Subcutaneous adipose tissue (tissue), 4 donors: Measurements from ENCODE around the gene LCN6. TPM values are rescaled to one million over a fixed set of nuclear protein-coding genes. Genes with fewer than 3 reads are reported as not detected.

Experiments used
- total RNA-seq, 4 donors: library from RNA; depleted of rRNA; stranded (reverse); fragments of >200 nt; gene quantifications; one replicate each; pipeline ENCODE4 v1.1.0, GENCODE V29; 2016
- TF ChIP-seq, protein P1 (sequence below): fragments of 450-650 bp; IDR thresholded peaks from one replicate; pipeline ENCODE4 v1.5.1; 2016; ENCODE audit warnings: low read depth, mild to moderate bottlenecking, control low read depth, antibody characterized with exemption, moderate library complexity

The LCN6 gene
- total RNA-seq, 4 donors from 2014 or later: 2.4 to 18.3 (median 7.9) TPM

GRCh38 chr9:136756836-136757235, 8.5 kb upstream of the LCN6 start:
- TF ChIP-seq, protein P1, sequence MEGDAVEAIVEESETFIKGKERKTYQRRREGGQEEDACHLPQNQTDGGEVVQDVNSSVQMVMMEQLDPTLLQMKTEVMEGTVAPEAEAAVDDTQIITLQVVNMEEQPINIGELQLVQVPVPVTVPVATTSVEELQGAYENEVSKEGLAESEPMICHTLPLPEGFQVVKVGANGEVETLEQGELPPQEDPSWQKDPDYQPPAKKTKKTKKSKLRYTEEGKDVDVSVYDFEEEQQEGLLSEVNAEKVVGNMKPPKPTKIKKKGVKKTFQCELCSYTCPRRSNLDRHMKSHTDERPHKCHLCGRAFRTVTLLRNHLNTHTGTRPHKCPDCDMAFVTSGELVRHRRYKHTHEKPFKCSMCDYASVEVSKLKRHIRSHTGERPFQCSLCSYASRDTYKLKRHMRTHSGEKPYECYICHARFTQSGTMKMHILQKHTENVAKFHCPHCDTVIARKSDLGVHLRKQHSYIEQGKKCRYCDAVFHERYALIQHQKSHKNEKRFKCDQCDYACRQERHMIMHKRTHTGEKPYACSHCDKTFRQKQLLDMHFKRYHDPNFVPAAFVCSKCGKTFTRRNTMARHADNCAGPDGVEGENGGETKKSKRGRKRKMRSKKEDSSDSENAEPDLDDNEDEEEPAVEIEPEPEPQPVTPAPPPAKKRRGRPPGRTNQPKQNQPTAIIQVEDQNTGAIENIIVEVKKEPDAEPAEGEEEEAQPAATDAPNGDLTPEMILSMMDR: no peak

GRCh38 chr9:136756134-136756438, 7.8 kb upstream of the LCN6 start:
- TF ChIP-seq, protein P1: no peak

GRCh38 chr9:136754626-136755301, 6.4 kb upstream of the LCN6 start:
- TF ChIP-seq, protein P1: no peak

GRCh38 chr9:136754059-136754572, 5.8 kb upstream of the LCN6 start:
- TF ChIP-seq, protein P1: no peak

DNA sequence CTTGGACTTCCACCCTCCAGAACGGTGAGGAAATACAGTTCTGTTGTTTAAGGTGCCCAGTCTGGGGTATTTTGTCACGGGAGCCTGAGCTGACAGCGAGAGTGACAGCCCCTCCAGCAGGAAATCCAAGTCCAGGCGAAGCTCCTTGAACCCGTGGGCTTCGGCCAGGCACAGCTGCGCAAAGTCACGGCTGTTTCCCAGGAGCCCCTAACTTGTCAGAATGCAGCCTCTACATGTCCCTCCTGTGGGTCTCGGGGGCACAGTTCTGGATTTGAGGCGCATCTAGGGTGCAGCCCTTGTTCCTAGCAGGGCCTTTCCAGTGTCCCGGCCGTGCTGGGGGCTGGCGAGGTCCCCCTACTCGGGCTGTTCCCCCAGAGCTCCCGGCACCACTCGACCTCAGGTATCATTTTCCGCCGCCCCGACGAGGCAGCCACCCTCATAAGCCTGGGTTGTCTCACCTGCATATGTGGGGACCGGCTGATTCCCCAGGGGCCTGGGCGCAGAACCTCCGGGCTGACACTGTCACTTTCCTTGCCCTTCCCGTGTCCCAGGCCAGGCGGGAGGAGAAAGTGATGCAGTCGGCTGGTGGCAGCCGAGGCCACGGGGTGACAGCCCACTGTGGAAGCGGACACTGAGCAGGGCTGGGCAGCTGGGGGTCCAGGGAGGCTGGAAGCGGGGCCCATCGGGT, 5.2 kb upstream of the LCN6 start:
- TF ChIP-seq, protein P1: no peak

DNA sequence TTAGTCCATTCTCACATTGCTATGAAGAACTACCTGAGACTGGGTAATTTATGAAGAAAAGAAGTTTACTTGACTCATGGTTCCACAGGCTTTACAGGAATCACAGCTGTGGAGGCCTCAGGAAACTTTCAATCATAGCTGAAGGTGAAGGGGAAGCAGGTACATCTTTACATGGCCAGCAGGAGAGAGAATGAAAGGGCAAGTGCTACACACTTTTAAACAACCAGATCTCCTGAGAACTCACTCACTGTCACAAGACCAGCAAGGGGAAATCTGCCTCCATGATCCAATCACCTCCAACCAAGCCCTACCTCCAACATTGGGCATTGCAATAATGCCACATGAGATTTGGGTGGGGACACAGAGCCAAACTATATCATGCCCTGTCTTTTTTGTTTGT, 3.5 kb upstream of the LCN6 start:
- TF ChIP-seq, protein P1: no peak

DNA sequence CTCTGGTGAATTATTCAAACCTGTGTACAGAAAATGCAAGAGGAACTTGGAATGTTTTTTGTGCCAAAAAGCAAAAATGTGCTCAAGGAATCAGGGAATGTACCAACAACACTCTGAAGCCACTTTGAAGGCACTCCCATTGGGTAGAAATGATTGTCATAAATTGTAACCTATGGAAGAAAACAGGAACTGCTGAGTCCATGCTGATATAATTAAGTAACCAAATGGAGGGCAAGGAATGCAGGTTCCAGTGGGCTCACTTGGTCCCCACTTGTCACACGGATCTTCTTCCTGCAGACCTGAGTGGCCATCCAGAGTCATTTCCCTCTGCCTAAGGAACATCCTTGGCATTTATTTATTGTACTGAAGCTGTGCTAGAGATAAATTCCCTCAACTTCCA, 2.9 kb upstream of the LCN6 start:
- TF ChIP-seq, protein P1: no peak
